Upper lobe of right lung (tissue), 1 donor: Measurements from ENCODE around the gene PTPN11. TPM values are rescaled to one million over a fixed set of nuclear protein-coding genes. Genes with fewer than 3 reads are reported as not detected.

Source experiments
- ATAC-seq: fragments of 200-7000 bp; cut with Tn5 transposase; one replicate; pipeline ENCODE4 v1.9.1; 2020; ENCODE audit warnings: mild to moderate bottlenecking, moderate library complexity
- DNase-seq: peaks from one replicate; pipeline ENCODE4 v3.0.0-alpha.2; 2020
- H3K27ac ChIP-seq: fragments of 200-600 bp; one replicate; pipeline ENCODE4 v1.8.0; 2022
- H3K27me3 ChIP-seq: fragments of 200-600 bp; one replicate; pipeline ENCODE4 v1.8.0; 2022; ENCODE audit warnings: mild to moderate bottlenecking
- H3K36me3 ChIP-seq: fragments of 200-600 bp; one replicate; pipeline ENCODE4 v1.8.0; 2022
- H3K4me1 ChIP-seq: fragments of 200-600 bp; one replicate; pipeline ENCODE4 v1.8.0; 2022
- H3K4me3 ChIP-seq: fragments of 200-600 bp; one replicate; pipeline ENCODE4 v1.8.0; 2022; ENCODE audit warnings: mild to moderate bottlenecking
- H3K9me3 ChIP-seq: fragments of 200-600 bp; one replicate; pipeline ENCODE4 v1.8.0; 2022
- CTCF ChIP-seq: fragments of 200-600 bp; IDR thresholded peaks from one replicate; pipeline ENCODE4 v1.8.0; 2022; ENCODE audit warnings: antibody characterized with exemption
- intact Hi-C: fragments of 100-400 bp; cut with DNase I; formaldehyde crosslinking; loops from one replicate; pipeline ENCODE4 v1.11.0; 2022
- total RNA-seq: library from RNA; stranded (reverse); fragmentation: NEBNext Ultra II Directional; extraction: Animal tissue kit (Norgen Biotek cat#: 25700); gene quantifications from one replicate; pipeline ENCODE4 v1.2.1, GENCODE V29; 2021
- donor health status: DM: no; HTN: yes; CAD: no; lungs with severe emphysema.

The PTPN11 gene
- total RNA-seq, 1 donor from 2014 or later = 98.7 TPM

GRCh38 chr12:112422531-112422930 lies 3.8 kb downstream of the PTPN11 start:
- ATAC-seq = no peak
- Histone ChIP-seq H3K9me3 (no peaks in the 10 kb centered on the region), H3K27ac (no peak overlapping the region), H3K36me3 (no peaks in the 10 kb centered on the region), H3K4me1 (peaks cover 28% of the 10 kb centered on the region), H3K27me3 (no peaks in the 10 kb centered on the region), H3K4me3 (no peak overlapping the region)
- no peak for TF ChIP-seq CTCF
- no peak for DNase-seq
- intact Hi-C loops = no loop called here

GRCh38 chr12:112424126-112424525 lies 5.4 kb downstream of the PTPN11 start:
- ATAC-seq (no peak), DNase-seq (no peak)
- Histone ChIP-seq H3K36me3 (no peaks in the 10 kb centered on the region), H3K27me3 (no peaks in the 10 kb centered on the region), H3K27ac (no peak overlapping the region), H3K4me1 (peaks cover 21% of the 10 kb centered on the region), H3K4me3 (no peak overlapping the region), H3K9me3 (no peaks in the 10 kb centered on the region)
- no peak for TF ChIP-seq CTCF
- intact Hi-C loops = no loop called here

- ATAC-seq = no peak
- Histone ChIP-seq H3K4me3 (no peak overlapping the region), H3K36me3 (no peaks in the 10 kb centered on the region), H3K27ac (no peak overlapping the region), H3K27me3 (no peaks in the 10 kb centered on the region), H3K9me3 (no peaks in the 10 kb centered on the region), H3K4me1 (peaks cover 9% of the 10 kb centered on the region)
- TF ChIP-seq CTCF = no peak
- DNase-seq = no peak
- intact Hi-C loops = no loop called here
These were observed 7.0 kb downstream of the PTPN11 start for GRCh38 chr12:112425582-112426382.

- Histone ChIP-seq H3K36me3 (no peaks in the 10 kb centered on the region), H3K9me3 (no peaks in the 10 kb centered on the region), H3K4me3 (no peak overlapping the region), H3K27ac (no peak overlapping the region), H3K4me1 (no peaks in the 10 kb centered on the region), H3K27me3 (no peaks in the 10 kb centered on the region)
- no peak for TF ChIP-seq CTCF
- no peak for DNase-seq
- no peak for ATAC-seq
- intact Hi-C loops = no loop called here
These were observed 9.0 kb downstream of the PTPN11 start for GRCh38 chr12:112427760-112428159.

GRCh38 chr12:112430929-112431328 lies 12.2 kb downstream of the PTPN11 start:
- H3K27me3 ChIP-seq = no peaks in the 10 kb centered on the region
- intact Hi-C loops = no loop called here

More at GRCh38 chr12:112430929-112431328, 12.2 kb downstream of the PTPN11 start:
- Histone ChIP-seq H3K27ac (no peak overlapping the region), H3K4me3 (no peak overlapping the region), H3K9me3 (no peaks in the 10 kb centered on the region), H3K36me3 (no peaks in the 10 kb centered on the region), H3K4me1 (no peaks in the 10 kb centered on the region)
- ATAC-seq (no peak), DNase-seq (no peak)
- no peak for TF ChIP-seq CTCF
